Measurements from ENCODE around the gene WDPCP. TPM values are rescaled to one million over a fixed set of nuclear protein-coding genes. Genes with fewer than 3 reads are reported as not detected.

Gene WDPCP
- total RNA-seq, 1 donor: 16.3 TPM

GRCh38 chr2:63617366-63617765 is 29.1 kb upstream of the WDPCP start:
- Histone ChIP-seq H3K4me2 (ENCODE audit: insufficient read depth, low read length) (no peak overlapping the region), H3K79me2 (ENCODE audit: insufficient read depth, low read length) (no peaks in the 10 kb centered on the region), H3K4me1 (ENCODE audit: insufficient read depth, low read length) (peaks cover 12% of the 10 kb centered on the region), H3K27me3 (ENCODE audit: insufficient read depth, low read length) (no peaks in the 10 kb centered on the region), H2AFZ (ENCODE audit: low read length) (no peak overlapping the region), H3K27ac (ENCODE audit: low read depth, low read length) (no peak overlapping the region), H3K4me3 (ENCODE audit: insufficient read depth, low read length) (no peak overlapping the region), H3K36me3 (ENCODE audit: insufficient read depth, low read length) (no peaks in the 10 kb centered on the region), H3K9me3 (ENCODE audit: low read depth, low read length) (no peaks in the 10 kb centered on the region), H4K20me1 (ENCODE audit: insufficient read depth, low read length) (no peaks in the 10 kb centered on the region)
- no peak for DNase-seq (ENCODE audit: insufficient read length, low spot score, missing footprints)
- TF ChIP-seq CTCF (IDR thresholded peaks at IDR 0.05; ENCODE audit: extremely low read depth, low read depth, low read length): no peak

GRCh38 chr2:63614983-63615945 is 27.0 kb upstream of the WDPCP start:
- no peak for TF ChIP-seq CTCF (IDR thresholded peaks at IDR 0.05; ENCODE audit: extremely low read depth, low read depth, low read length)
- H3K79me2 ChIP-seq (ENCODE audit: insufficient read depth, low read length): no peaks in the 10 kb centered on the region
- H3K4me3 ChIP-seq (ENCODE audit: insufficient read depth, low read length): no peak overlapping the region
- H3K36me3 ChIP-seq (ENCODE audit: insufficient read depth, low read length): no peaks in the 10 kb centered on the region
- H3K4me2 ChIP-seq (ENCODE audit: insufficient read depth, low read length): no peak overlapping the region
- peaks cover 12% of the 10 kb centered on the region for H3K4me1 ChIP-seq (ENCODE audit: insufficient read depth, low read length)
- no peak overlapping the region for H2AFZ ChIP-seq (ENCODE audit: low read length)
- H3K27me3 ChIP-seq (ENCODE audit: insufficient read depth, low read length): no peaks in the 10 kb centered on the region
- peak overlapping the region; percentile 64 for H3K27ac ChIP-seq (ENCODE audit: low read depth, low read length)
- H4K20me1 ChIP-seq (ENCODE audit: insufficient read depth, low read length): no peaks in the 10 kb centered on the region
- H3K9me3 ChIP-seq (ENCODE audit: low read depth, low read length): no peaks in the 10 kb centered on the region
- DNase-seq (ENCODE audit: insufficient read length, low spot score, missing footprints): no peak

GRCh38 chr2:63614448-63614968 is 26.2 kb upstream of the WDPCP start:
- peaks cover 12% of the 10 kb centered on the region for H3K4me1 ChIP-seq (ENCODE audit: insufficient read depth, low read length)
- H3K4me2 ChIP-seq (ENCODE audit: insufficient read depth, low read length): no peak overlapping the region
- no peaks in the 10 kb centered on the region for H4K20me1 ChIP-seq (ENCODE audit: insufficient read depth, low read length)
- H3K27ac ChIP-seq (ENCODE audit: low read depth, low read length): peak overlapping the region; percentile 64
- no peaks in the 10 kb centered on the region for H3K79me2 ChIP-seq (ENCODE audit: insufficient read depth, low read length)
- H3K9me3 ChIP-seq (ENCODE audit: low read depth, low read length): no peaks in the 10 kb centered on the region
- no peak overlapping the region for H3K4me3 ChIP-seq (ENCODE audit: insufficient read depth, low read length)
- H3K36me3 ChIP-seq (ENCODE audit: insufficient read depth, low read length): no peaks in the 10 kb centered on the region
- H3K27me3 ChIP-seq (ENCODE audit: insufficient read depth, low read length): no peaks in the 10 kb centered on the region
- DNase-seq (ENCODE audit: insufficient read length, low spot score, missing footprints): peak; percentile 79
- H2AFZ ChIP-seq (ENCODE audit: low read length): no peak overlapping the region
- no peak for TF ChIP-seq CTCF (IDR thresholded peaks at IDR 0.05; ENCODE audit: extremely low read depth, low read depth, low read length)

- Histone ChIP-seq H3K27me3 (ENCODE audit: insufficient read depth, low read length) (no peaks in the 10 kb centered on the region), H4K20me1 (ENCODE audit: insufficient read depth, low read length) (no peaks in the 10 kb centered on the region), H3K9me3 (ENCODE audit: low read depth, low read length) (no peaks in the 10 kb centered on the region), H3K4me2 (ENCODE audit: insufficient read depth, low read length) (no peak overlapping the region), H3K4me3 (ENCODE audit: insufficient read depth, low read length) (no peak overlapping the region), H2AFZ (ENCODE audit: low read length) (peak overlapping the region; percentile 28), H3K27ac (ENCODE audit: low read depth, low read length) (peak overlapping the region; percentile 40), H3K79me2 (ENCODE audit: insufficient read depth, low read length) (no peaks in the 10 kb centered on the region), H3K4me1 (ENCODE audit: insufficient read depth, low read length) (peaks cover 12% of the 10 kb centered on the region), H3K36me3 (ENCODE audit: insufficient read depth, low read length) (no peaks in the 10 kb centered on the region)
- DNase-seq (ENCODE audit: insufficient read length, low spot score, missing footprints): peak; percentile 52
- TF ChIP-seq CTCF (IDR thresholded peaks at IDR 0.05; ENCODE audit: extremely low read depth, low read depth, low read length): no peak
These were observed 25.2 kb upstream of the WDPCP start for GRCh38 chr2:63613391-63613901.
